ENCODE measurements around the gene STX11. TPM values are rescaled to one million over a fixed set of nuclear protein-coding genes. Genes with fewer than 3 reads are reported as not detected.
A peak's percentile ranks its signal among the peaks of the same experiment; 100 is the strongest.

Gene STX11
- total RNA-seq, 1 donor from 2014 or later, result 15.6 TPM

- Mint-ChIP-seq H3K27ac (peak overlapping the region; percentile 98), H3K4me3 (peak overlapping the region; percentile 93), H3K36me3 (ENCODE audit: low read depth) (peaks cover 5% of the 10 kb centered on the region), H3K27me3 (peaks cover 9% of the 10 kb centered on the region), H3K9me3 (no peaks in the 10 kb centered on the region), H3K4me1 (peaks cover 34% of the 10 kb centered on the region)
- intact Hi-C loops (cut with micrococcal nuclease), result loop anchor here (1.0 to 10.0 kb wide), 9 partner anchors 38 to 1271 kb away; partner anchors contain the start of genes HIVEP2 and SF3B5
- peak; percentile 97 for DNase-seq
These were observed 65.8 kb downstream of the STX11 start for GRCh38 chr6:144215932-144216667.

DNA sequence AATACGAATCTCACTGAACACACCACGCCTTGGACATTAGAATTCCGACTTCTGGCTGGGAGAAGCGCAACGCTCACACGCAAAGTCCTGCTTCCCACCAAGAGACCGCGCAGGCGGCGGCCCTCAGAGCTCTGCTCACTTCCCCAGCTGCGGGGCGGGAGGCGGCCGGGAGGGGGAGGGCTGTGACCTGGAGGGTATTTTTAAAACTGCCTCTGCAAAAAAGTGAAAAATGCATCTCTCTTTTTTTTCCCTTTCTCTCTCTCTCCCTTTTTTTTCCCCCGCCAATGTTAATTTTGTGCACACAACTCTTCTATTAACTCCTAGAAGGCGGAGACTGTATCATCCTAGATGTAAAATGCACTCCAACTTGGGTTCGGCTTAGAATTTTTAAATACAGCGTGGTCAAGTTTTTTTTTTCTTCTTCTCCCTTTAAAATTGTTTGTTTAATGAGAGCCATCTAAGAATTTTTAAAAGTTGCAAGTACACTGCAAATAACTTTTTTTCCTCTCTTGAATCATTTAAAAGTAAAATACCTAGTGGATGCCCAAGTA, 66.4 kb downstream of the STX11 start:
- intact Hi-C loops (cut with micrococcal nuclease), result loop anchor here (1.0 to 10.0 kb wide), 9 partner anchors 38 to 1272 kb away; partner anchors contain the start of genes HIVEP2 and SF3B5
- no peaks in the 10 kb centered on the region for H3K9me3 Mint-ChIP-seq
- H3K27me3 Mint-ChIP-seq, result peaks cover 3% of the 10 kb centered on the region
- H3K36me3 Mint-ChIP-seq (ENCODE audit: low read depth), result peaks cover 5% of the 10 kb centered on the region
- H3K4me1 Mint-ChIP-seq, result peaks cover 34% of the 10 kb centered on the region
- peak overlapping the region; percentile 98 for H3K27ac Mint-ChIP-seq
- no peak for DNase-seq
- peak overlapping the region; percentile 93 for H3K4me3 Mint-ChIP-seq

DNA sequence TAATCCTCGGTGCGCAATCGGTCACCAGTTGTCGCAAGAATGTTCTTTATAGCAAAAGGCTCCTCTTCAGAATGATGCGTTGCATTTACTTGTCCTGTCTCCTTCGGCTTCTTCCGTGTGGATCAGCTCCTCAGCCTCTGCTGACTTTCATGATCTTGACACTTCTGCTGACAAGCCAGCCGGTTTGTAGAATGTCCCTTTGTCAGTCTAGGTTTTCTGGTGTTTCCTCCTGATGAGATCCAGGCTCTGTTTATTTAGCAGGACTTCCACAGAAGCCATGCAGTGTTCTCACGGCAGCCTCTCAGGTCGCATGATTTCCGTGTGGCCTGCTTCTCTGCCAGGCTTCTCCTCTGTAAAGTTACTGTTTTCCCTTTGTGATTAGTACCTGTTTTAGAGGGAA, 66.9 kb downstream of the STX11 start:
- peak overlapping the region; percentile 98 for H3K27ac Mint-ChIP-seq
- no peaks in the 10 kb centered on the region for H3K9me3 Mint-ChIP-seq
- peaks cover 5% of the 10 kb centered on the region for H3K36me3 Mint-ChIP-seq (ENCODE audit: low read depth)
- peak; percentile 59 for DNase-seq
- intact Hi-C loops (cut with micrococcal nuclease), result loop anchor here (2.0 to 10.0 kb wide), 3 partner anchors 135 to 1272 kb away; partner anchors contain the start of gene HIVEP2
- peak overlapping the region; percentile 93 for H3K4me3 Mint-ChIP-seq
- peaks cover 34% of the 10 kb centered on the region for H3K4me1 Mint-ChIP-seq
- H3K27me3 Mint-ChIP-seq, result peaks cover 2% of the 10 kb centered on the region

DNA sequence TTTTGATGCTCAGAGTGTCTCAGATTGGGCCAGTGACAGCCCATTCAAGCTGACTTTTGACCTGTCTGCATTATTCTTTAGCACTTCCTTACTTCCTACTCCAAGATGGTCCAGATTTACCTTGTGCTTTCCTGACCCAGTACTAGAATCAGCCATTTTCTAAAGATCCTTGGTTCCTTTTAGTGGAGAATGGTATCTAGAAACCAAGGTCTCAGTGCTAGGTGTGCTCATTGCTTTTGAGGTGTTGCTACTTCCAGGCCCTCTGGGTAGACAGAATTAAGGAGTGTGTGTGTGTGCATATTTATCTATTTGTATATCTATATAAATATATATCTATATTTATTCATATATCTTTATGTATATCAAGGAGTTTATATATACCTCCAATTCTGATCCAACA, 67.5 kb downstream of the STX11 start:
- Mint-ChIP-seq H3K27me3 (peaks cover 2% of the 10 kb centered on the region), H3K36me3 (ENCODE audit: low read depth) (peaks cover 5% of the 10 kb centered on the region), H3K27ac (no peak overlapping the region), H3K9me3 (no peaks in the 10 kb centered on the region), H3K4me1 (peaks cover 34% of the 10 kb centered on the region), H3K4me3 (peak overlapping the region; percentile 9)
- DNase-seq, result no peak
- intact Hi-C loops (cut with micrococcal nuclease), result loop anchor here (2.0 to 10.0 kb wide), 3 partner anchors 135 to 1273 kb away; partner anchors contain the start of gene HIVEP2

DNA sequence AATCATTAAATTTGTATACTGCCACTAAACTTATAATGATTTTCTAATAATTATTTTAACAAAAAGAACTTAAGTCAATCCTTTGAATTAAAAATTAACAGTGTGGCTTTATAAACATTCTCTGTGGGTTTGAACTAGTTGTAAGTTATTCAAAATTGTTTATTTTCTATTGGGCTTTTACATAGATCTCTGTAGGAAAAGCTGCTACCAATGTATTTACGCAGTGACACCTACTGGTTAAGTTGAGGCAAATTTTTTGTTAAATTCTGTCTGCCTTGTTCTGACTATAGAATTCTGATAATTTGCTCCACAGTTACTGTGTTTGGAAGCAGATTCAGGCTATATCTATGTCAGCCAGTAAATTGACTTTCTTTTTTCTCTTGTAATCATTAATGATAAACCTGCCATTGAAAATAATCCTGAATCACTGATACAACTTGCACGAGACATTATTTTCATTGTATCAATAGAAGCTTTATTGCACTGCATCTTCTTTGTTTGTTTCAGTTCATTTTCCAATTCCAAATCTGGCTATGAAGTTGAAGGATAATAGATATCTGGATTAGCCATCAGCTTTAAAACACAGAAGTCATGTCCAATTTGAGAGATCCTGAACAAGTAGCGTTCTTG, 68.9 kb downstream of the STX11 start:
- H3K4me1 Mint-ChIP-seq, result peaks cover 34% of the 10 kb centered on the region
- no peaks in the 10 kb centered on the region for H3K9me3 Mint-ChIP-seq
- intact Hi-C loops (cut with micrococcal nuclease), result loop anchor here (1.0 to 10.0 kb wide), 3 partner anchors 133 to 1274 kb away; partner anchors contain the start of gene HIVEP2
- H3K4me3 Mint-ChIP-seq, result no peak overlapping the region
- peaks cover 2% of the 10 kb centered on the region for H3K36me3 Mint-ChIP-seq (ENCODE audit: low read depth)
- peak; percentile 64 for DNase-seq
- peaks cover 2% of the 10 kb centered on the region for H3K27me3 Mint-ChIP-seq
- no peak overlapping the region for H3K27ac Mint-ChIP-seq

DNA sequence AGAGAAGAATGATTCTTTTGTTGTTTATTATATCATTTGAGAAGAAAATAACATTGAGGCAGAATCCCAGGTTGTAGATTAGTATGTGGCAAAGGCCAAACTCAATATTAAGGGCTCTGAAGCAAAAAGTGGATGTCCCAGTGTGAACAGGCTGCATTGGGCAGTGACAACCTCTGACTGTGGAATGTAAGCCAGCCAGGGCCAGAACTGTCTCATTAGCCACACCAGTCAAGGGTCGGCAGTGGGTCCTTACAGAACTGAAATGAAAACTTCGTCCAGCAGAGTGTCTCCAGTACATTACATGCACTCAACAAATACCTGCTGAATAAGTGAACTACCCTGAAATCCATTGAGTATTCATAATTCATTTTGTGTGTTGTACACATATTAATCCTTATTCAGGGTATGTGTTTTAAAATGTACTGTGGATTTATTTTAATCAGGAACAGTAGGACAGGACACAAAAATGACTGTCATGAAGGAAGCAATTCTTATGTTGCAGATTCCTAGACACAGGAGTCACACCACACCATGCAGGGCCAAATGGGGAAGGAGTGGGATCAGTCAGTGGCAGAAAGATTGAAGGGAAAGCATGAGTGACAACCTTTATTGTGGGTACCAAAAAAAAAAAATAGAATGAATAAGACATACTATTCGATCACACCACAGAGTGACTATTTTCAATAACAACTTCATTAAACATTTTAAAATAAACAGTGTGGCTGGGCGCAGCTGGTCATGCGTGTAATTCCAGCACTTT, 69.9 kb downstream of the STX11 start:
- intact Hi-C loops (cut with micrococcal nuclease), result no loop called here
- H3K4me3 Mint-ChIP-seq, result no peak overlapping the region
- no peaks in the 10 kb centered on the region for H3K9me3 Mint-ChIP-seq
- DNase-seq, result no peak
- H3K4me1 Mint-ChIP-seq, result peaks cover 30% of the 10 kb centered on the region
- no peak overlapping the region for H3K27ac Mint-ChIP-seq
- H3K36me3 Mint-ChIP-seq (ENCODE audit: low read depth), result peaks cover 2% of the 10 kb centered on the region
- H3K27me3 Mint-ChIP-seq, result peaks cover 4% of the 10 kb centered on the region

DNA sequence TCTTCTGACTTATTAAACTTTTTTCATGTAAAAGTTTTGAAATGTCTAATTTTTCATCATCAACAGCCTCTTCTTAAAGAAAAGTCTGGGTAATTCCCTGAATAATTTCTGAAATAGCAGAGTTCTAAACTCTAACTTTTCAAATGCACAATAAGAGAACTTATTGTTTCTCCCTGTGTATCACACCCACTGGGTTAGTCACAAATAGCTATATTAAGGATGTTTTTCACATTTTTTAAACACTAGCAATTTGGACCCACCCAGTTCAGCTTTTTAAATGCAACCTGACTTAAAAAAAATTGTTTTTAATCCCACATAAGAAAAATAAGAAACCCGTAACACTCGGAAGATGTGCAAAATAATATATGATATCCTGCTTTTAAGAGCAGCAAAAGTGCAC, 73.4 kb downstream of the STX11 start:
- Mint-ChIP-seq H3K27me3 (peaks cover 6% of the 10 kb centered on the region), H3K36me3 (ENCODE audit: low read depth) (no peaks in the 10 kb centered on the region), H3K27ac (no peak overlapping the region), H3K9me3 (no peaks in the 10 kb centered on the region), H3K4me3 (no peak overlapping the region), H3K4me1 (no peaks in the 10 kb centered on the region)
- intact Hi-C loops (cut with micrococcal nuclease), result no loop called here
- no peak for DNase-seq

DNA sequence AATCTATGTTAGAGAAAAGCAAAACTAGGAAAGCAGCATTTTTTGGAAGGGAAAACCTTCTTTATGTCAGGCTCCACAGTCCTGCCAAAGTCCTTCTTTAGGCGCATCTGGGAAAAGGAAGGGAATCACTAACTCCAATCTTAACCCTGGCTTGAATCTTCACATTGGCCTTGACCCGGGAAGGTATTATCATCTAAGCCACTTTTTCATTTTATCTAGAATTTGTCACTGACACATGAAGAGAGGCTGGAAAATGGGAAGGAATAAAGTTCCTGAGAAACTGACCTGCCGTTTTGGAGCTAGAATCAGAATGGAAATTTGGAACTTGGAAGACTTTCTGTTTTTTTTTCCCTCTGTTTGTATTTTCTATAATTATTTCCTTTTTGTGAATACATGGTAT, 81.4 kb downstream of the STX11 start:
- Mint-ChIP-seq H3K9me3 (no peaks in the 10 kb centered on the region), H3K27me3 (peaks cover 4% of the 10 kb centered on the region), H3K4me3 (no peak overlapping the region), H3K27ac (no peak overlapping the region), H3K36me3 (ENCODE audit: low read depth) (no peaks in the 10 kb centered on the region), H3K4me1 (no peaks in the 10 kb centered on the region)
- intact Hi-C loops (cut with micrococcal nuclease), result no loop called here
- DNase-seq, result no peak

- intact Hi-C loops (cut with micrococcal nuclease), result no loop called here
- no peak for DNase-seq
- Mint-ChIP-seq H3K4me1 (no peaks in the 10 kb centered on the region), H3K9me3 (no peaks in the 10 kb centered on the region), H3K27ac (no peak overlapping the region), H3K27me3 (peaks cover 4% of the 10 kb centered on the region), H3K4me3 (no peak overlapping the region), H3K36me3 (ENCODE audit: low read depth) (no peaks in the 10 kb centered on the region)
These were observed 82.0 kb downstream of the STX11 start for GRCh38 chr6:144232176-144232831.

GRCh38 chr6:144232832-144233230, 82.5 kb downstream of the STX11 start:
- no peaks in the 10 kb centered on the region for H3K4me1 Mint-ChIP-seq
- H3K9me3 Mint-ChIP-seq, result no peaks in the 10 kb centered on the region
- H3K36me3 Mint-ChIP-seq (ENCODE audit: low read depth), result no peaks in the 10 kb centered on the region
- no peak overlapping the region for H3K27ac Mint-ChIP-seq
- peaks cover 2% of the 10 kb centered on the region for H3K27me3 Mint-ChIP-seq
- no peak for DNase-seq
- no peak overlapping the region for H3K4me3 Mint-ChIP-seq
- intact Hi-C loops (cut with micrococcal nuclease), result no loop called here

GRCh38 chr6:144234399-144234798, 84.1 kb downstream of the STX11 start:
- intact Hi-C loops (cut with micrococcal nuclease), result no loop called here
- no peak for DNase-seq
- no peaks in the 10 kb centered on the region for H3K4me1 Mint-ChIP-seq
- H3K27ac Mint-ChIP-seq, result no peak overlapping the region
- no peaks in the 10 kb centered on the region for H3K9me3 Mint-ChIP-seq
- no peaks in the 10 kb centered on the region for H3K36me3 Mint-ChIP-seq (ENCODE audit: low read depth)
- peaks cover 2% of the 10 kb centered on the region for H3K27me3 Mint-ChIP-seq
- no peak overlapping the region for H3K4me3 Mint-ChIP-seq

- no peak overlapping the region for H3K27ac Mint-ChIP-seq
- H3K4me1 Mint-ChIP-seq, result no peaks in the 10 kb centered on the region
- no peak overlapping the region for H3K4me3 Mint-ChIP-seq
- no peaks in the 10 kb centered on the region for H3K36me3 Mint-ChIP-seq (ENCODE audit: low read depth)
- peaks cover 3% of the 10 kb centered on the region for H3K27me3 Mint-ChIP-seq
- H3K9me3 Mint-ChIP-seq, result no peaks in the 10 kb centered on the region
- intact Hi-C loops (cut with micrococcal nuclease), result no loop called here
- no peak for DNase-seq
These were observed 84.6 kb downstream of the STX11 start for GRCh38 chr6:144234935-144235334.
